Smooth muscle cell of the coronary artery (primary cell): Measurements from ENCODE around the gene CNR2. TPM values are rescaled to one million over a fixed set of nuclear protein-coding genes. Genes with fewer than 3 reads are reported as not detected.

Experiments used
- total RNA-seq: library from RNA; depleted of rRNA; stranded (reverse); fragments of >200 nt; gene quantifications from 2 replicates; pipeline ENCODE4 v1.2.3, GENCODE V29; 2014; ENCODE audit warnings: low replicate concordance

CNR2 gene
- not detected in 2 replicates for total RNA-seq

GRCh38 chr1:23913212-23913880, at the start of gene CNR2:
Gene CNR2 (minus strand): TSS chr1:23913362. CDS start chr1:23875617, 37,745 bp downstream.

GRCh38 chr1:23959461-23960290, 46.5 kb upstream of the CNR2 start, which contains the start of gene PNRC2:
Gene PNRC2 (plus strand): TSS chr1:23959828. CDS start chr1:23961458, 1,630 bp downstream.

DNA sequence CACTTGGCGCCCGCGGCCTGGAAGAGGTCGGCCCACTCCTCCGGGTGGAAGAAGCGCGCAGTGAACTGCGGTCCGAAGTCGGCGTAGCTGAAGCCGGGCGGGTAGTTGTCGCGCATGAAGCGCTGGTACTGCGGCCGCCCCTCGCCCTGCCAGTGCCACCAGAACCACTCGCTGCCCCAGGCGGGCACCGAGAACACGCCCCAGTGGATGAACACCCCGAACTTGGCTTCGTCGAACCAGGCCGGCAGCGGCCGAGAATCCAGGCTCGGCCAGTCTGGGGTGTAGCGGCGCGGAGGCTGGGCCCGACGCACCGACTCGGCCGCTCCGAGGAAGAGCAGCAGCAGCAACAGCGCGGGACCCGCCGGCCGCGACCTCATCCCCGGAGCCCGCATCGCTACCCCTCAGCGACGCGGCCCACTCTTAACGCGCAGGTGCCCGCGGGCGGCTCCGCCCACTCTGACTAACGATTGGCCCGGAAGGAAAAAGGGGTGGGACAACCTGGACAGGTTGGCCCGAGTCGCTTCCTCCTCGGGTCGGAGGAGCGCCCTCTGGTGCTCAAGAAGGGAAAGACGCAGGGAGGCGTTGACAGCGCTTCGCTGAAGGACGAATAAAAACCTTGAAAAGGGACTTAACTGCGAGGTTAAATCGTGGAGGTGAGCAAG, 45.1 kb downstream of the CNR2 start, which contains the start of gene FUCA1:
TSS of gene FUCA1 (minus strand) at position 396 of the 662 bp plus-strand sequence. CDS start at position 392, 4 bp downstream.

DNA sequence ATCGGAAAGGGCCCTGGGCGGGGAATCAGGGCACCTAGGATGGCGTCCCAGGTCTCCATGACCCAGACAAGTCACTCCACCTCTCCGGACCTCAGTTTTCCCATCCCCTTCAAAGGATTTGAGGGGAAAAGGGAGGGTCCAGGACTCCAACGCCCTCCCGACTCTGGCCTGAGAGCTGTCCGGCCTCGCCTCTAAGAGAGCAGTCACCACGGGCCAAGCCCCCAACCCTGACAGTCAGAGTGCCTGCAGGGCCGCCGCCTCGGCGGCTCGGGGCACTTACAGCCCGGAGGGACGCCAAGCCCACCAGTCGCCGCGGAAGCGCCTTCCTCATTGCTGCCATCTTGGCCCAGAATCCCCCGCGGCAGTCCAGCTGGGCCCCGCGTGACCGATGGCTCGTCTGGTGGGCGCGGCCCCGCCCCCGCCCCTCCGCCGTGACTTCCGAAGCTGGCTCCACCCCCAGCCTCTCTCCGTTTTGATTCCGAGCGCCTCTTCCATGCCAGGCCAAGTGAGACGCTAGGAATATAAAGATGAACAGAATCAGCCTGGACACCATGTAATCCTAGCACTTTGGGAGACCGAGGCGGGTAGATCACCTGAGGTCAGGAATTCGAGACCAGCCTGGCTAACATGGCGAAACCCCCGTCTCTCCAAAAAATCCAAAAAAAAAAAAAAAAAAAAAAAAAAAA, 87.9 kb downstream of the CNR2 start, which contains the start of gene HMGCL:
TSS of gene HMGCL (minus strand) at position 354 of the 686 bp plus-strand sequence. CDS start at position 340, 14 bp downstream.

Other genes with a start within 250 kb of the CNR2 start
- 1,088 and 1,595 TPM in 2 replicates for gene RPL11, start 221.6 kb downstream of the CNR2 start, total RNA-seq
- gene ELOA, start 169.9 kb downstream of the CNR2 start, total RNA-seq = 7.3 and 19.5 TPM in 2 replicates
- 29.8 and 30.2 TPM in 2 replicates for gene PITHD1, start 134.9 kb downstream of the CNR2 start, total RNA-seq
- gene LYPLA2, start 122.2 kb downstream of the CNR2 start, total RNA-seq = 21.2 and 45.5 TPM in 2 replicates
- gene GALE, start 112.6 kb downstream of the CNR2 start, total RNA-seq = 8.0 and 27.4 TPM in 2 replicates
- 48.9 and 51.7 TPM in 2 replicates for gene HMGCL, start 87.9 kb downstream of the CNR2 start, total RNA-seq
- 12.4 and 14.4 TPM in 2 replicates for gene FUCA1, start 45.1 kb downstream of the CNR2 start, total RNA-seq
- 75.7 and 120 TPM in 2 replicates for gene PNRC2, start 46.5 kb upstream of the CNR2 start, total RNA-seq
- 73.3 and 153 TPM in 2 replicates for gene SRSF10, start 67.0 kb upstream of the CNR2 start, total RNA-seq
- 0.23 TPM in 1 of 2 replicates, not detected in the other for gene MYOM3, start 198.8 kb upstream of the CNR2 start, total RNA-seq
- gene IL22RA1, start 229.8 kb upstream of the CNR2 start, total RNA-seq = not detected in 2 replicates